IMR-90 (cell line): ENCODE measurements around the gene SNAPIN. TPM values are rescaled to one million over a fixed set of nuclear protein-coding genes. Genes with fewer than 3 reads are reported as not detected.

Experiments used
- ATAC-seq: fragments of 200-7000 bp; cut with Tn5 transposase; 2 replicates; pipeline ENCODE4 v1.9.1; 2020; ENCODE audit warnings: low read depth, mild to moderate bottlenecking, moderate library complexity
- BruUV-seq: library from RNA; stranded (reverse); fragments of 400-500 nt; replicated peaks from 2 replicates; lab custom pipeline; 2021; lab: Mats Ljungman, UMichigan
- CTCF ChIA-PET: fragments of 300-600 bp; formaldehyde crosslinking; extraction: SDS; loops from one replicate; lab custom pipeline; 2021; ENCODE audit warnings: antibody characterized with exemption; lab: Yijun Ruan, JAX
- POLR2A ChIA-PET: fragments of 300-600 bp; sonication (Branson Sonifier 250); formaldehyde crosslinking; loops from one replicate; lab custom pipeline; 2022; ENCODE audit warnings: antibody characterized with exemption; ENCODE audit not compliant: unreplicated experiment; lab: Charles Lee
- DNase-seq: peaks from one replicate; pipeline ENCODE4 v3.0.0; 2013
- H2AFZ ChIP-seq: replicated peaks from 2 replicates; pipeline ENCODE3; 2013; ENCODE audit warnings: low read length, mild to moderate bottlenecking; ENCODE audit not compliant: poor library complexity
- H2AK5ac ChIP-seq: 2 replicates; pipeline ENCODE4 v1.6.1; 2013; ENCODE audit warnings: low read depth, low read length, inconsistent platforms
- H2AK9ac ChIP-seq: replicated peaks from 2 replicates; pipeline ENCODE3; 2013; ENCODE audit warnings: mild to moderate bottlenecking, low read depth, low read length, moderate library complexity; ENCODE audit not compliant: poor library complexity
- H2BK120ac ChIP-seq: 2 replicates; pipeline ENCODE4 v1.6.1; 2013; ENCODE audit warnings: low read depth, low read length, inconsistent platforms
- H2BK15ac ChIP-seq: 3 replicates; pipeline ENCODE4 v1.6.1; 2013; ENCODE audit warnings: low read depth, low read length, inconsistent platforms
- H2BK20ac ChIP-seq: 2 replicates; pipeline ENCODE4 v1.6.1; 2013; ENCODE audit warnings: low read depth, mild to moderate bottlenecking, inconsistent platforms, low read length, moderate library complexity
- H2BK5ac ChIP-seq: 2 replicates; pipeline ENCODE4 v1.6.1; 2013; ENCODE audit warnings: mild to moderate bottlenecking, low read depth, low read length, inconsistent platforms; ENCODE audit not compliant: poor library complexity, severe bottlenecking
- H3K14ac ChIP-seq: replicated peaks from 2 replicates; pipeline ENCODE4 v1.6.1; 2013; ENCODE audit warnings: low read depth, low read length, inconsistent platforms
- H3K18ac ChIP-seq: 2 replicates; pipeline ENCODE4 v1.6.1; 2013; ENCODE audit warnings: low read depth, low read length, control low read depth
- H3K23ac ChIP-seq: 2 replicates; pipeline ENCODE4 v1.6.1; 2013; ENCODE audit warnings: low read depth, low read length, inconsistent platforms
- H3K27ac ChIP-seq: 2 replicates; pipeline ENCODE4 v1.5.1; 2013; ENCODE audit warnings: mild to moderate bottlenecking, control low read depth, low read length; ENCODE audit not compliant: insufficient read depth
- H3K27me3 ChIP-seq: 2 replicates; pipeline ENCODE4 v1.6.1; 2013; ENCODE audit warnings: low read length; ENCODE audit not compliant: control insufficient read depth, insufficient read depth
- H3K36me3 ChIP-seq: 2 replicates; pipeline ENCODE4 v1.6.1; 2013; ENCODE audit warnings: low read length, mixed read lengths; ENCODE audit not compliant: control insufficient read depth, insufficient read depth
- H3K4ac ChIP-seq: 2 replicates; pipeline ENCODE4 v1.6.1; 2013; ENCODE audit warnings: low read depth, low read length, inconsistent platforms
- H3K4me1 ChIP-seq: 2 replicates; pipeline ENCODE4 v1.6.1; 2013; ENCODE audit warnings: low read length, mixed read lengths; ENCODE audit not compliant: control insufficient read depth, insufficient read depth
- H3K4me2 ChIP-seq: 2 replicates; pipeline ENCODE4 v1.6.1; 2013; ENCODE audit warnings: low read depth, mild to moderate bottlenecking, control low read depth, low read length, moderate library complexity
- H3K4me3 ChIP-seq: 2 replicates; pipeline ENCODE4 v1.5.1; 2013; ENCODE audit warnings: low read depth, mild to moderate bottlenecking, control low read depth, low read length, moderate library complexity; ENCODE audit not compliant: insufficient read depth
- H3K56ac ChIP-seq: 2 replicates; pipeline ENCODE4 v1.6.1; 2013; ENCODE audit warnings: low read length, inconsistent platforms; ENCODE audit not compliant: insufficient read depth; ENCODE audit errors: extremely low read depth
- H3K79me1 ChIP-seq, 2 experiments: 2 replicates each; pipeline ENCODE4 v1.6.1; 2013; ENCODE audit warnings: low read length in 2 of 2, inconsistent platforms in 1 of 2, low read depth in 1 of 2
- H3K9ac ChIP-seq: 2 replicates; pipeline ENCODE4 v1.6.1; 2013; ENCODE audit warnings: low read depth, low read length, control low read depth
- H3K9me1 ChIP-seq: 2 replicates; pipeline ENCODE4 v1.6.1; 2013; ENCODE audit warnings: low read length, inconsistent platforms; ENCODE audit not compliant: insufficient read depth
- H3K9me3 ChIP-seq: 2 replicates; pipeline ENCODE4 v1.6.1; 2013; ENCODE audit warnings: low read length; ENCODE audit not compliant: control insufficient read depth, insufficient read depth
- H4K20me1 ChIP-seq: 2 replicates; pipeline ENCODE4 v1.6.1; 2013; ENCODE audit warnings: low read length, inconsistent platforms; ENCODE audit not compliant: insufficient read depth
- H4K5ac ChIP-seq: 2 replicates; pipeline ENCODE4 v1.6.1; 2013; ENCODE audit warnings: mild to moderate bottlenecking, low read depth, low read length, control low read depth
- H4K8ac ChIP-seq, 2 experiments: 2 replicates each; pipeline ENCODE4 v1.6.1; 2013; ENCODE audit warnings: low read depth in 2 of 2, low read length in 2 of 2, control low read depth in 1 of 2, inconsistent platforms in 1 of 2
- H4K91ac ChIP-seq: 2 replicates; pipeline ENCODE4 v1.6.1; 2013; ENCODE audit warnings: low read depth, low read length, inconsistent platforms; ENCODE audit not compliant: insufficient read depth
- BHLHE40 ChIP-seq: fragments of 150-350 bp; IDR thresholded peaks from 2 replicates; pipeline ENCODE4 v1.6.1; 2016; ENCODE audit warnings: mild to moderate bottlenecking, low read depth, low read length
- CEBPB ChIP-seq: IDR thresholded peaks from 2 replicates; pipeline ENCODE4 v1.6.1; 2012; ENCODE audit warnings: low read depth, low read length, improper control_type of control experiment
- CHD1 ChIP-seq: IDR thresholded peaks from 2 replicates; pipeline ENCODE4 v1.6.1; 2012; ENCODE audit warnings: low read depth, low read length, improper control_type of control experiment
- CTCF ChIP-seq: conservative IDR thresholded peaks from 2 replicates; pipeline ENCODE4 v1.5.1; 2012; ENCODE audit warnings: mild to moderate bottlenecking, low read depth, low read length, improper control_type of control experiment
- ELK1 ChIP-seq: fragments of 150-350 bp; IDR thresholded peaks from 2 replicates; pipeline ENCODE4 v1.6.1; 2016; ENCODE audit warnings: low read depth, mild to moderate bottlenecking, low read length, moderate library complexity, borderline replicate concordance
- FOS ChIP-seq: fragments of 150-350 bp; IDR thresholded peaks from 2 replicates; pipeline ENCODE4 v1.6.1; 2016; ENCODE audit warnings: low read depth, low read length
- MAFK ChIP-seq: IDR thresholded peaks from 2 replicates; pipeline ENCODE4 v1.6.1; 2012; ENCODE audit warnings: low read depth, low read length, improper control_type of control experiment
- MAZ ChIP-seq: IDR thresholded peaks from 2 replicates; pipeline ENCODE4 v1.6.1; 2012; ENCODE audit warnings: low read depth, mild to moderate bottlenecking, low read length, improper control_type of control experiment, moderate library complexity, borderline replicate concordance
- MXI1 ChIP-seq: IDR thresholded peaks from 2 replicates; pipeline ENCODE4 v1.6.1; 2012; ENCODE audit warnings: low read depth, mild to moderate bottlenecking, low read length, moderate library complexity, borderline replicate concordance
- NFE2L2 ChIP-seq: fragments of 150-350 bp; IDR thresholded peaks from 2 replicates; pipeline ENCODE4 v1.6.1; 2016; ENCODE audit warnings: low read depth, mild to moderate bottlenecking, low read length
- POLR2A ChIP-seq: IDR thresholded peaks from 2 replicates; pipeline ENCODE4 v1.6.1; 2012; ENCODE audit warnings: mild to moderate bottlenecking, low read depth, low read length
- RAD21 ChIP-seq: IDR thresholded peaks from 2 replicates; pipeline ENCODE4 v1.6.1; 2012; ENCODE audit warnings: low read length, improper control_type of control experiment
- RCOR1 ChIP-seq: IDR thresholded peaks from 2 replicates; pipeline ENCODE4 v1.6.1; 2012; ENCODE audit warnings: mild to moderate bottlenecking, low read length, improper control_type of control experiment; ENCODE audit not compliant: insufficient replicate concordance
- RFX5 ChIP-seq: IDR thresholded peaks from 2 replicates; pipeline ENCODE4 v1.8.0; 2012; ENCODE audit warnings: low read depth, mild to moderate bottlenecking, low read length, moderate library complexity
- SMC3 ChIP-seq: fragments of 150-350 bp; IDR thresholded peaks from 2 replicates; pipeline ENCODE4 v1.6.1; 2016; ENCODE audit warnings: low read depth, mild to moderate bottlenecking, antibody characterized with exemption, low read length, moderate library complexity
- USF2 ChIP-seq: fragments of 150-350 bp; IDR thresholded peaks from 2 replicates; pipeline ENCODE4 v1.6.1; 2017; ENCODE audit warnings: mild to moderate bottlenecking, antibody characterized with exemption, low read length, low read depth
- WGBS, 2 experiments: methylation state at CpG; one replicate each; pipeline versions ENCODE4 v1.1.5 to v1.1.7; 2013; ENCODE audit warnings: missing lambda C conversion rate in 2 of 2; ENCODE audit not compliant: insufficient read length in 1 of 2; ENCODE audit errors: extremely low coverage in 2 of 2; 5-methylcytosine and 5-hydroxymethylcytosine counted together
- dilution Hi-C: fragments of 300-500 bp; cut with HindIII; formaldehyde crosslinking; loops from one replicate; pipeline ENCODE4 v1.14.3; 2018; ENCODE audit warnings: low sequenced_read_pairs; ENCODE audit not compliant: unreplicated experiment
- in situ Hi-C: fragments of 300-500 bp; cut with MboI; formaldehyde crosslinking; loops from 3 replicates; pipeline ENCODE4 v1.14.3; 2019; ENCODE audit warnings: low sequenced_read_pairs, inconsistent platforms, mixed read lengths
- intact Hi-C: fragments of 100-400 bp; cut with micrococcal nuclease; formaldehyde crosslinking; loops from 2 replicates; pipeline ENCODE4 v1.10.0; 2022
- polyA plus RNA-seq, 3 experiments: library from polyadenylated mRNA; depleted of rRNA; stranded (reverse); fragments of >200 nt; gene quantifications; 2 replicates each; pipeline ENCODE4 v1.2.3, GENCODE V29; 2012; ENCODE audit warnings: low replicate concordance in 1 of 3
- total RNA-seq: library from RNA; depleted of rRNA; stranded (reverse); fragments of >200 nt; gene quantifications from 2 replicates; pipeline ENCODE4 v1.2.3, GENCODE V29; 2012

Gene SNAPIN
- total and polyA plus RNA-seq, 2 of the 4 experiments (the other 2 are of a cell fraction), result 37.4 to 40.9 TPM

- peaks cover 33% of the 10 kb centered on the region for H3K36me3 ChIP-seq
- no peak overlapping the region for H3K4me3 ChIP-seq
- dilution Hi-C loops (no loop called here), intact Hi-C loops (loop anchor here (2.0 kb wide), 1 partner anchor 87 kb away; no protein-coding TSS in a partner anchor), in situ Hi-C loops (no loop called here)
- peaks cover 14 to 24% of the 10 kb centered on the region in 2 experiments; a peak in 3 of 4 replicates for H3K79me1 ChIP-seq
- H3K14ac ChIP-seq, result no peak overlapping the region
- no peak overlapping the region for H2AK5ac ChIP-seq
- no peak overlapping the region for H4K5ac ChIP-seq
- H3K9me3 ChIP-seq, result no peaks in the 10 kb centered on the region
- DNase-seq (no peak), ATAC-seq (no peak)
- H3K23ac ChIP-seq, result no peak overlapping the region
- H3K4ac ChIP-seq, result no peak overlapping the region
- H3K4me1 ChIP-seq, result peaks cover 3% of the 10 kb centered on the region
- H2BK15ac ChIP-seq, result no peak overlapping the region
- H2BK120ac ChIP-seq, result no peak overlapping the region
- H3K18ac ChIP-seq, result no peak overlapping the region
- no peak overlapping the region for H2AFZ ChIP-seq
- H3K56ac ChIP-seq, result no peak overlapping the region
- no peaks in the 10 kb centered on the region; the same call in 1 of the 2 replicates for H3K9me1 ChIP-seq
- POLR2A ChIA-PET, result no interaction called here
- no CpG with 5 or more reads among the region's 9 CpGs for WGBS, 2 experiments
- CTCF ChIA-PET, result interaction anchor here (1.1 to 1.5 kb wide), 2 partner anchors 26 to 87 kb away, joined by 3 to 4 read pairs; partner anchors contain the start of gene CHTOP
- no peak overlapping the region for H4K91ac ChIP-seq
- H2BK20ac ChIP-seq, result no peak overlapping the region
- no peak overlapping the region for H4K8ac ChIP-seq
- TF ChIP-seq FOS (no peak), SMC3 (no peak), MAZ (no peak), CTCF (no peak), CHD1 (no peak), RFX5 (no peak), CEBPB (no peak), MAFK (no peak), RAD21 (no peak), USF2 (no peak), POLR2A (no peak), BHLHE40 (no peak), ELK1 (no peak), MXI1 (no peak), RCOR1 (no peak), NFE2L2 (no peak)
- peak overlapping the region; percentile 83 for H3K4me2 ChIP-seq
- H3K27me3 ChIP-seq, result no peaks in the 10 kb centered on the region
- H4K20me1 ChIP-seq, result no peaks in the 10 kb centered on the region
- no TSS peak for BruUV-seq
- H2AK9ac ChIP-seq, result no peak overlapping the region
- H3K27ac ChIP-seq, result no peak overlapping the region
- H3K9ac ChIP-seq, result peak overlapping the region; percentile 85; the same call in 1 of the 2 replicates
- no peak overlapping the region for H2BK5ac ChIP-seq
Measured at GRCh38 chr1:153659656-153660055, 1.2 kb downstream of the SNAPIN start.
